Astrocyte of the spinal cord (primary cell): Measurements from ENCODE around the gene MME.

Experiments used
- DNase-seq: peaks from one replicate; pipeline ENCODE4 v3.0.0; 2011; ENCODE audit warnings: low read depth, low spot score
- H3K4me3 ChIP-seq: 2 replicates; pipeline ENCODE4 v1.5.1; 2011; ENCODE audit warnings: low read depth, mild to moderate bottlenecking, low read length, moderate library complexity
- CTCF ChIP-seq: IDR thresholded peaks from 2 replicates; pipeline ENCODE4 v1.5.1; 2012; ENCODE audit warnings: low read depth, mild to moderate bottlenecking, low read length, inconsistent platforms
- in situ Hi-C: cut with HindIII; loops from 2 replicates; pipeline ENCODE4 v1.10.0; 2017; ENCODE audit warnings: low sequenced_read_pairs

MME gene

GRCh38 chr3:155188031-155188430 lies 107.9 kb downstream of the MME start:
- no peak for DNase-seq
- TF ChIP-seq CTCF, result no peak
- in situ Hi-C loops, result no loop called here
- H3K4me3 ChIP-seq, result no peak overlapping the region

- no peak for TF ChIP-seq CTCF
- DNase-seq, result no peak
These were observed 109.4 kb downstream of the MME start for GRCh38 chr3:155189478-155189877.

GRCh38 chr3:155190691-155191090 lies 110.6 kb downstream of the MME start:
- no peak for DNase-seq
- no peak overlapping the region for H3K4me3 ChIP-seq
- no peak for TF ChIP-seq CTCF
- in situ Hi-C loops, result no loop called here

More at GRCh38 chr3:155189478-155189877, 109.4 kb downstream of the MME start:
- no peak overlapping the region for H3K4me3 ChIP-seq
- in situ Hi-C loops, result no loop called here

- in situ Hi-C loops, result no loop called here
These were observed 113.0 kb downstream of the MME start for GRCh38 chr3:155192957-155193746.

GRCh38 chr3:155193868-155194267 lies 113.7 kb downstream of the MME start:
- TF ChIP-seq CTCF, result no peak

More at GRCh38 chr3:155192957-155193746, 113.0 kb downstream of the MME start:
- no peak for TF ChIP-seq CTCF
- DNase-seq, result no peak
- H3K4me3 ChIP-seq, result no peak overlapping the region

DNA sequence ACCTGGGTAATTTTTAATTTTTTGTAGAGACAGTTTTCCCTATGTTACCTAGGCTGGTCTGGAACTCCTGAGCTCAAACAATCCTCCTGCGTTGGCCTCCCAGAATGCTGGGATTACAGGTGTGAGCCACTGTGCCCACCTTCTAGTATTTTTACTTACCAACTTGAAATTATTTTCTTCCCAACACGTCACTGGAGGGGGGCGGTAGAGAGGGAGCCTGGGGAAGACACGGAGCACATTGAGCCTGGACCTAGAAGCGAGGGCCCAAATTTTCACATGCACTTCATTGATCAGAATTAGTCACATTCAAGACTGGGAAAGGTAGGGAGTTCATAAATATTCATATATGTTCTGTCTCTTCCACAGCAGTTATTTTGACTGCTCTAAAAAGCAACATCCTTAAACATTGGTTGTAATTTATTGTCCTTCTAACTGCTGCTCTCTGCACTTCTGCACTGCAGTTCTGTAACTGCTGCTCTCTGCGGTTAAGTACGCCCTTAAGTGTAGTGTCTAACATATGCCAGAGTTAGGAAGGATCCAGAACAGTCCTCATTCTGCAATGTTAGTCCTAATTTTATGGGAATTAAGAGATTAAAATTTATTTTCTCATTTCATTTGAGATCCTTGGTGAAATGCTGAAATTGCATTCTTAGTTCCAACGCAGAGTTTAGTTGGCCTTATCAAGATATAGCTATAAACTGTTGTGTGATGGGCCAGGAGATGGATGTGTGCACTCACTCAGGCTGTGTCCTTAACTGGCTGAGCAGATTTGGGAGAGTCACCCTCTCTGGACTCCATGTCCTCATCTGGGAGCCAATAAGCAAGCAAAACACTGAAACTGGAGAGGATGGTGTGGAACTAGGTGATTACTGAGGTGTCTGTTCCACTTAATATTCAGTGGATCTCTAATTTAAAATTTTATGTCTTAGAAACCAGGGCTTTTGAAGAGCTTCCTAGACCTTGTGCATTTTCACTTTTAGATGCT lies 115.1 kb downstream of the MME start:
- in situ Hi-C loops, result no loop called here
- no peak overlapping the region for H3K4me3 ChIP-seq
- TF ChIP-seq CTCF, result no peak
- DNase-seq, result no peak

More at GRCh38 chr3:155193868-155194267, 113.7 kb downstream of the MME start:
- DNase-seq, result no peak
- no peak overlapping the region for H3K4me3 ChIP-seq
- in situ Hi-C loops, result no loop called here
